PC-9 (cell line): ENCODE data around the gene SAMHD1. TPM values are rescaled to one million over a fixed set of nuclear protein-coding genes. Genes with fewer than 3 reads are reported as not detected.
"Not testable (repeated sequence)": the region's sequence is repeated elsewhere in the genome, so short reads cannot be mapped to it uniquely, and the experiment has no call there.

Experiments
- BruUV-seq: library from RNA; stranded (reverse); fragments of 400-500 nt; replicated peaks from 2 replicates; lab custom pipeline; 2021; lab: Mats Ljungman, UMichigan
- CTCF ChIA-PET: fragments of 300-600 bp; sonication (Branson Sonifier 250); formaldehyde crosslinking; loops from one replicate; lab custom pipeline; 2022; ENCODE audit warnings: antibody characterized with exemption; lab: Charles Lee
- POLR2A ChIA-PET: fragments of 300-600 bp; sonication (Branson Sonifier 250); formaldehyde crosslinking; loops from one replicate; lab custom pipeline; 2022; ENCODE audit warnings: antibody characterized with exemption; ENCODE audit not compliant: unreplicated experiment; lab: Charles Lee
- DNase-seq, 2 experiments: peaks; one replicate each; pipeline versions ENCODE4 v3.0.0 to v3.0.0-alpha.2; 2015 to 2022; ENCODE audit warnings: mixed read lengths in 1 of 2
- H2AFZ ChIP-seq: fragments of 200-600 bp; sonication (generic); 2 replicates; pipeline ENCODE4 v1.8.1; 2017; ENCODE audit warnings: antibody characterized with exemption
- H3F3A ChIP-seq: fragments of 200-600 bp; sonication (generic); 2 replicates; pipeline ENCODE4 v1.8.1; 2017; ENCODE audit warnings: antibody characterized with exemption, mild to moderate bottlenecking, low read depth; ENCODE audit not compliant: insufficient read depth
- H3K27ac ChIP-seq: fragments of 200-600 bp; sonication (generic); 2 replicates; pipeline ENCODE4 v1.6.1; 2016; ENCODE audit warnings: mixed run types
- H3K27me3 ChIP-seq: fragments of 200-600 bp; sonication (generic); 2 replicates; pipeline ENCODE4 v1.6.1; 2016; ENCODE audit warnings: low read depth, mixed run types; ENCODE audit not compliant: insufficient read depth
- H3K36me3 ChIP-seq: fragments of 200-600 bp; sonication (generic); 2 replicates; pipeline ENCODE4 v1.6.1; 2016; ENCODE audit warnings: low read depth, mixed run types
- H3K4me1 ChIP-seq: fragments of 200-600 bp; sonication (generic); replicated peaks from 2 replicates; pipeline ENCODE4 v1.6.1; 2016; ENCODE audit warnings: mixed run types; ENCODE audit not compliant: insufficient read depth
- H3K4me2 ChIP-seq: fragments of 200-600 bp; sonication (generic); 2 replicates; pipeline ENCODE4 v1.6.1; 2017; ENCODE audit warnings: mixed run types
- H3K4me3 ChIP-seq: fragments of 200-600 bp; sonication (generic); 2 replicates; pipeline ENCODE4 v1.6.1; 2016; ENCODE audit warnings: mixed run types
- H3K79me2 ChIP-seq: fragments of 200-600 bp; sonication (generic); 2 replicates; pipeline ENCODE4 v1.6.1; 2017; ENCODE audit warnings: low read depth, mixed run types
- H3K9me2 ChIP-seq: fragments of 200-600 bp; sonication (generic); 2 replicates; pipeline ENCODE4 v1.8.1; 2017; ENCODE audit warnings: mild to moderate bottlenecking; ENCODE audit not compliant: insufficient read depth
- H3K9me3 ChIP-seq: fragments of 200-600 bp; sonication (generic); 2 replicates; pipeline ENCODE4 v1.8.1; 2016; ENCODE audit warnings: low read depth; ENCODE audit not compliant: insufficient read depth
- H4K20me1 ChIP-seq: fragments of 200-600 bp; sonication (generic); 2 replicates; pipeline ENCODE4 v1.8.1; 2017; ENCODE audit not compliant: insufficient read depth
- EZH2 ChIP-seq: fragments of 200-600 bp; sonication (generic); IDR thresholded peaks from 2 replicates; pipeline ENCODE4 v1.8.0; 2017; ENCODE audit warnings: antibody characterized with exemption, low read depth
- intact Hi-C: fragments of 100-400 bp; cut with micrococcal nuclease; formaldehyde crosslinking; loops from one replicate; pipeline ENCODE4 v1.10.0; 2022; ENCODE audit not compliant: unreplicated experiment
- total RNA-seq: library from RNA; stranded (reverse); gene quantifications from 2 replicates; pipeline ENCODE4 v1.2.3, GENCODE V29; 2021
- TF ChIP-seq, protein P1 (sequence below): fragments of 200-600 bp; sonication (generic); conservative IDR thresholded peaks from 2 replicates; pipeline ENCODE4 v1.6.1; 2017; ENCODE audit warnings: mixed run types, antibody characterized with exemption, mild to moderate bottlenecking, moderate library complexity

SAMHD1 gene
- total RNA-seq, 1 experiment from 2014 or later = 21.2 TPM

DNA sequence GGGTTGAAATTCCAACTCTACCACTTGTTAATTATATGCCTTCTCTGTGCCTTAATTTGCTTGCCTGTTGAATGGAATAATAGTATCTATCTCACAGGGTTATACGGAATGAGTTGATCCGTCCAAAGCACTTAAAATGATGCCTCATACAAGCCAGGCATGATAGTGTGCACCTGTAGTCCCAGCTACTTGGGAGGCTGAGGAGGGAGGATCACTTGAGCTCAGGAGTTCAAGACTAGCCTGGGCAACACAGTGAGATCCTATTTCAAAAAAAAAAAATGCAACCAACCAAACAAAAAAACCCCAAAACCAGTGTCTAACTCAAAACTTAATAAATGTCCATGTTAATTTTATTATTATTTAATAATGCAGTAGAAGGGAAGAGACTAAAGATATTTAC lies 35.3 kb downstream of the SAMHD1 start:
- H3K79me2 ChIP-seq = no peaks in the 10 kb centered on the region
- BruUV-seq = no TSS peak
- no peak overlapping the region for H3K4me3 ChIP-seq
- no peaks in the 10 kb centered on the region for H3K9me3 ChIP-seq
- no peaks in the 10 kb centered on the region for H3K36me3 ChIP-seq
- no peaks in the 10 kb centered on the region for H3K9me2 ChIP-seq
- no peak overlapping the region for H3K27ac ChIP-seq
- H3F3A ChIP-seq = peaks cover 6% of the 10 kb centered on the region
- H3K27me3 ChIP-seq = no peaks in the 10 kb centered on the region
- intact Hi-C loops = loop anchor here (10.0 kb wide), 1 partner anchor 701 kb away; no protein-coding TSS in a partner anchor
- no peak for DNase-seq
- TF ChIP-seq, protein P1, sequence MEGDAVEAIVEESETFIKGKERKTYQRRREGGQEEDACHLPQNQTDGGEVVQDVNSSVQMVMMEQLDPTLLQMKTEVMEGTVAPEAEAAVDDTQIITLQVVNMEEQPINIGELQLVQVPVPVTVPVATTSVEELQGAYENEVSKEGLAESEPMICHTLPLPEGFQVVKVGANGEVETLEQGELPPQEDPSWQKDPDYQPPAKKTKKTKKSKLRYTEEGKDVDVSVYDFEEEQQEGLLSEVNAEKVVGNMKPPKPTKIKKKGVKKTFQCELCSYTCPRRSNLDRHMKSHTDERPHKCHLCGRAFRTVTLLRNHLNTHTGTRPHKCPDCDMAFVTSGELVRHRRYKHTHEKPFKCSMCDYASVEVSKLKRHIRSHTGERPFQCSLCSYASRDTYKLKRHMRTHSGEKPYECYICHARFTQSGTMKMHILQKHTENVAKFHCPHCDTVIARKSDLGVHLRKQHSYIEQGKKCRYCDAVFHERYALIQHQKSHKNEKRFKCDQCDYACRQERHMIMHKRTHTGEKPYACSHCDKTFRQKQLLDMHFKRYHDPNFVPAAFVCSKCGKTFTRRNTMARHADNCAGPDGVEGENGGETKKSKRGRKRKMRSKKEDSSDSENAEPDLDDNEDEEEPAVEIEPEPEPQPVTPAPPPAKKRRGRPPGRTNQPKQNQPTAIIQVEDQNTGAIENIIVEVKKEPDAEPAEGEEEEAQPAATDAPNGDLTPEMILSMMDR = no peak
- no peak for TF ChIP-seq EZH2
- ChIA-PET POLR2A (interaction anchor here (0.6 kb wide), 1 partner anchor 186 kb away, joined by 4 read pairs; no protein-coding TSS in a partner anchor), CTCF (no interaction called here)
- no peaks in the 10 kb centered on the region for H4K20me1 ChIP-seq
- no peak overlapping the region for H3K4me2 ChIP-seq
- no peak overlapping the region for H2AFZ ChIP-seq
- no peaks in the 10 kb centered on the region for H3K4me1 ChIP-seq

DNA sequence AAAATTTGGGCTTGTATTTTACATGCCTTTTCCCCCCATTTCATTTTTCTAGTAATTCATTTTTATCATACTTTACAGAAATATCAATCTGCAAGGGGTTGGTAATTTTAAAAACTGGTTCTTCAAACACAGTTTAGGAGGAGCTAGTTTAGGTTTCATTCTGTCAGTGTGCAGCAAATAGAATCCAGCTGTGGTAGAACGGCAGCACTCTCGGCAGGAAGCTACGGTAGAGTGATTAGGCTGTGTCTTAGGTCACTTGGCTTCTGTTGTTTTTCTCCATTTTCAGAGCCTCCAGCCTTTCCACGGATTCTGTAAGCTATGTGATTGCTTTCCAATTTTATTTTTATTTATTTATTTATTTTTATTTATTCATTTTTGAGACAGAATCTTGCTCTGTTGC lies 42.9 kb downstream of the SAMHD1 start:
- no peak for DNase-seq
- no TSS peak for BruUV-seq
- POLR2A ChIA-PET = no interaction called here

DNA sequence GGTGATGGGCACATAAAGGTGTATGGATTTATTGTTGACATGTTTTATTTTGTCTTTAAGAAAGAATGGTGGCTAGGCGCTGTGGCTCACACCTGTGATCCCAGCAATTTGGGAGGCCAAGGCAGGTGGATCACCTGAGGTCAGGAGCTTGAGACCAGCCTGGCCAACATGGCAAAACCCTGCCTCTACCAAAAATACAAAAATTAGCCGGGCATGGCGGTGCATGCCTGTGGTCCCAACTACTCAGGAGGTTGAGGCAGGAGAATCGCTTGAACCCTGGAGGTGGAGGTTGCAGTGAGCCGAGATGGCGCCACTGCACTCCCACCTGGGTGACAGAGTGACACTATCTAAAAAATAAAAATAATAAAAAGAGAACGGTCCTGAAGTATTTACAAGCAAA lies 45.4 kb downstream of the SAMHD1 start:
- BruUV-seq, H3K9me3 ChIP-seq, H3K79me2 ChIP-seq, H3K9me2 ChIP-seq, intact Hi-C loops, H3K4me3 ChIP-seq, H3K27me3 ChIP-seq, H3K4me2 ChIP-seq, H3K27ac ChIP-seq, H3K4me1 ChIP-seq, DNase-seq, H2AFZ ChIP-seq, H4K20me1 ChIP-seq, H3K36me3 ChIP-seq, CTCF ChIA-PET, H3F3A ChIP-seq: not testable (repeated sequence)
- POLR2A ChIA-PET = interaction anchor here (0.6 kb wide), 1 partner anchor 16 kb away, joined by 5 read pairs; no protein-coding TSS in a partner anchor

More for the DNA sequence above, 42.9 kb downstream of the SAMHD1 start:
- Histone ChIP-seq H4K20me1 (no peaks in the 10 kb centered on the region), H3K36me3 (no peaks in the 10 kb centered on the region), H3K4me2 (no peak overlapping the region), H2AFZ (no peak overlapping the region), H3K27me3 (no peaks in the 10 kb centered on the region), H3K27ac (no peak overlapping the region), H3K9me3 (no peaks in the 10 kb centered on the region), H3K4me1 (no peaks in the 10 kb centered on the region), H3K9me2 (no peaks in the 10 kb centered on the region), H3K4me3 (no peak overlapping the region), H3K79me2 (no peaks in the 10 kb centered on the region), H3F3A (0 out of 2 replicates have a peak, but pooled peaks cover 4% of the 10 kb centered on the region)
- CTCF ChIA-PET = interaction anchor here (0.6 kb wide), 1 partner anchor 647 kb away, joined by 5 read pairs; no protein-coding TSS in a partner anchor
- intact Hi-C loops = no loop called here
- TF ChIP-seq, protein P1 = no peak
- no peak for TF ChIP-seq EZH2

DNA sequence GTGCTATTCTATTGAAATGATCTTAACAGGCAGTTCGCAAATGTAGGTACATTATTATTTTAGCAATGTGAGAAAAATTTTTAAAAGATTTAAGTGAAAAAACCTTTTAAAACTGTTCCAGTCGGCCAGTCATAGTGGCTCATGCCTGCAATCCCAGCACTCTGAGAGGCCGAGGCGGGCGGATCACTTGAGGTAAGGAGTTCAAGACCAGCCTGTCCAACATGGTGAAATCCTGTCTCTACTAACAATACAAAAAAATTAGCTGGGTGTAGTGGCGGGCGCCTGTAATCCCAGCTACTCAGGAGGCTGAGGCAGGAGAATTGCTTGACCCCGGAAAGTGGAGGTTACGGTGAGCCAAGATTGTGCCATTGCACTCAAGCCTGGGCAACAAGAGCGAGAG lies 45.9 kb downstream of the SAMHD1 start:
- H3K9me3 ChIP-seq, H3K9me2 ChIP-seq, H3K27ac ChIP-seq, H3K4me1 ChIP-seq, H3K4me3 ChIP-seq, CTCF ChIA-PET, H2AFZ ChIP-seq, intact Hi-C loops, H3K27me3 ChIP-seq, H4K20me1 ChIP-seq, H3K79me2 ChIP-seq, BruUV-seq, H3K36me3 ChIP-seq, H3K4me2 ChIP-seq, DNase-seq, POLR2A ChIA-PET, H3F3A ChIP-seq: not testable (repeated sequence)
